GM18507 (cell line): ENCODE measurements around the gene TAPBPL.
"Not testable (repeated sequence)": the region's sequence is repeated elsewhere in the genome, so short reads cannot be mapped to it uniquely, and the experiment has no call there.

Experiments
- DNase-seq: peaks from one replicate; pipeline ENCODE4 v3.0.0; 2011; ENCODE audit warnings: low read depth; ENCODE audit not compliant: insufficient read length; ENCODE audit errors: extremely low spot score
- FAIRE-seq: peaks from 2 replicates; lab custom pipeline; 2011; peaks lifted over from hg19 to GRCh38; lab: Jason Lieb, UNC

TAPBPL gene

GRCh38 chr12:6460751-6461371, 9.0 kb downstream of the TAPBPL start:
- DNase-seq (no peak), FAIRE-seq (no peak)

DNA sequence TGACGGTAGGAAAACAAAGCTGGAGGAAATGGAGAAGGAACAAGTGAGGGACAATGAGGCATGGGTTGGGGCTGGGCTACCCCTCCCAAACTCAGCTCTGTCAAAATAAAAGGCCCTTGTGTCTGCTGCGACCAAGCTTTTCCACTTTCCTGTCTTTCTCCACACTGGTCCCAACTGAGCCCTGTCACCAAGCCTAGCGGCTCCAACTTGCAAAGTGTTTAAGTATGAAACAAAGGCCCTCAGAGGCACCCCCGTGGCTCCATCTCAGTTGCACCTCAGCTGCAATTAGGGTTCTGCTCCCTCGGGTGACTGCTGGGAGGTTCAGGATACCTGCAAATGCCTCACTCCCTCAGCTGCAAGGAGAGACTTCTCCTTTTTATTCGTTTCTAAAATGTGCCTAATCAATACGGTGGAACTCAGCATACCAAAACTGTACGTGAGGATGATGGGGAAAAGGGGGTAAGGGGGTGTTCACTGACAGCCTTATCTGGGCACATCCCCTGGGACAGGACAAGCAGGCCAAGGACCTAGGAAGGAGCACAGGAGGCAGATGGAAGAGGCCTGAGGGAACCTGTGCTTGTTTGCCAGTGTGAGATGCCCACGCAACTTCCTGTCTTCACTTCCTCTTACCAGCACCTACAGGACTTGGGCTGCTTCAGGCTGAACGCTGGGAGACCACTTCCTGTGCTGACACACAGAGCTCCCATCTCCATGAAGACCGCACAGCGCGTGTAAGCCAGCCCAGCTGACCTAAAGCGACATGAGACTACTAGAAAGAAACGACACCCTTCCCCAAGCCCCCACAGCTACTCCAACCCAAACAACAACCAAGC, 9.8 kb downstream of the TAPBPL start:
- DNase-seq: peak; percentile 77
- FAIRE-seq: peak; percentile 100

GRCh38 chr12:6462234-6462995, 10.6 kb downstream of the TAPBPL start:
- FAIRE-seq (no peak), DNase-seq (no peak)

DNA sequence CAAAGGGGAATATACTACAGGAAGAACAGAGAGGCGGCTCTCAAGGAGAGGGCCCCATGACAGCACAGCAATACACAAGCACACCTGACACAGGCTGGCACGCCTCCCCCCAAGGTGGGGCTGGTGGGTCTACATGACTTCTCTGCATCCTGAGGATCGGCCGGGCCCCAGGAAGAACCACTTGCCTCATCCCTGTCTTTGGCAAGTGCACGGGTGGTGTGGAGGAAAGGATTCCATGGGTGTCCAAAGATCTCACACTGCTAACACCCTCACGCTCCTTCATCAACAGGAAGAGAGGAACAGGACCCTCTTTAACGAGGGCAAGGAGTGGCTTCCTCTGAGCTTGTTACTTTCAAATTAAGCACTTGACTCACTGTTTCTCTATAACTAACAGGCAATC, 11.4 kb downstream of the TAPBPL start:
- no peak for DNase-seq
- no peak for FAIRE-seq

GRCh38 chr12:6463858-6464257, 12.0 kb downstream of the TAPBPL start:
- DNase-seq (no peak), FAIRE-seq (no peak)

GRCh38 chr12:6464531-6464930, 12.7 kb downstream of the TAPBPL start:
- DNase-seq (no peak), FAIRE-seq (no peak)

- peak; percentile 50 for FAIRE-seq
- no peak for DNase-seq
Observed at GRCh38 chr12:6465467-6466183, 13.8 kb downstream of the TAPBPL start.

DNA sequence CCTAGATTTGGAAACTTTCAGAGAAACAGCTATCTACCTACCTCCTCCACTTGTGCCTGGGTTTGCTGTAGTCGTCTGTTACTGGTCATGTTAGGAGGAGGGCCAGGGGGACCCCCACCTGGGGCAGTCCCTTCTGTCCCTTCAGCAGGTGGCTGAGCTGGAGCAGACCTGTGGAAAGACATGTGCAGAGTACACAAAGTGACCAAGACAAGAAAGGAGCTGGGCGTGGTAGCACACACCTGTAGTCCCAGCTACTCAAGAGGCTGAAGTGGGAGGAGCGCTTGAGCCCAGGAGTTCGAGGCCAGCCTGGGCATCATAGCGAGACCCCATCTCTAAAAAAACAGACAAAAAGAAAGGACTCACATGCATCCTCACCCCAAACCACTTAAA, 14.3 kb downstream of the TAPBPL start:
- no peak for DNase-seq
- FAIRE-seq: no peak

GRCh38 chr12:6466751-6467150, 14.9 kb downstream of the TAPBPL start:
- not testable (repeated sequence) for DNase-seq, FAIRE-seq

- DNase-seq, FAIRE-seq: not testable (repeated sequence)
Observed at GRCh38 chr12:6467571-6468282, 15.9 kb downstream of the TAPBPL start.

DNA sequence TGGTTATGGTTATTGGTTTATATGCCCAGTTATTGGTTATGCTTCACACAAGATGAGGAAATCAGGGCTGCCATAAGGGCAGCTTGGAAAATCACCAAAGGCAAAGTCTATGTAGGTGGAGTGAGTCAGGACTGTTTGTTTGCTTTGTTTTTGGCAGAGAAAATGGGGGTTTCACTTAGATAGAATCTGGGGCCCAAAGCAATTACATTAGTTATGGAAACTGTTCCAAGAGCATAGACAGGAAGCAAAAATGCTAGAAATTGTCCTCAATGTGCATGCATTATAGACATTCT, 16.4 kb downstream of the TAPBPL start:
- no peak for DNase-seq
- no peak for FAIRE-seq

DNA sequence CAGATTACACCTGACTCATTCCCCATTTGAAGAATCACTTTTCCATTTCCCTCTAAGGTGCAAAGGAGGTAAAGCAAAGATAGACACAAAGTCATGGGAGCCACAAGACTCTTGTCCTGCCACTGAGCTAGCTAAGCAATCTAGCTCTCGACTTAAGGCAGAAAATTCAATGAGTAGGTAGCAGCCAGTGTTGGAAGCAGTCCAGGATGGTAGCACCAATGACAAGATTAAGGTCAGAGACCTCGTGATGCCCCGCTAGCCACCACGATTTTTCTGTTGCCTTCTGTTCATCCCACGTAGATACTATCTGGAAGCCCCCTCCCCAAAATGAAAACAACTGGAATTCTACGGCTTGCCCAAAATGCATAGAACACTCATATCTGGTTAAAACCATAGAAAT, 17.2 kb downstream of the TAPBPL start:
- FAIRE-seq: no peak
- DNase-seq: no peak

GRCh38 chr12:6469609-6470374, 17.9 kb downstream of the TAPBPL start:
- no peak for FAIRE-seq

GRCh38 chr12:6470375-6471163, 18.7 kb downstream of the TAPBPL start, which contains the start of gene VAMP1:
TSS of gene VAMP1 (minus strand) at chr12:6470677. CDS start at chr12:6470531, 146 bp downstream.
- FAIRE-seq: peak; percentile 98
- peak; percentile 90 for DNase-seq

More at GRCh38 chr12:6469609-6470374, 17.9 kb downstream of the TAPBPL start:
- no peak for DNase-seq

DNA sequence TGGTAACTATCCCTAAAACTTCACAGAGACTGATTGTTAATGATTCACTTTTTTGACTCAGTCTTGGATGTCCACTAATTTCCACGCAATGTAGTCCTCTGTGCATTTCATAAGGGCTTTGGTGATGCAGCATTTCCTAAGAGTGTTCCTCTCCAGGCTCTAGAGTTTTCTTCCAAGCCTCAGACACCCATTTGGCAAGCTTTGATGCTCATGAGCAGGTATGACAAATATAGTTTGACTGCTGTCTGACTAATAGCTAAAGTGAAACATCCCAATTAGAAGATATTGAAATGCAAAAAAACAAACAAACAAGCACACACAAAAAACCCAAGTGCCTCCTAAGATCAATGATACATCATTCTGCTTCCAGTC, 20.1 kb downstream of the TAPBPL start:
- no peak for DNase-seq
- no peak for FAIRE-seq

DNA sequence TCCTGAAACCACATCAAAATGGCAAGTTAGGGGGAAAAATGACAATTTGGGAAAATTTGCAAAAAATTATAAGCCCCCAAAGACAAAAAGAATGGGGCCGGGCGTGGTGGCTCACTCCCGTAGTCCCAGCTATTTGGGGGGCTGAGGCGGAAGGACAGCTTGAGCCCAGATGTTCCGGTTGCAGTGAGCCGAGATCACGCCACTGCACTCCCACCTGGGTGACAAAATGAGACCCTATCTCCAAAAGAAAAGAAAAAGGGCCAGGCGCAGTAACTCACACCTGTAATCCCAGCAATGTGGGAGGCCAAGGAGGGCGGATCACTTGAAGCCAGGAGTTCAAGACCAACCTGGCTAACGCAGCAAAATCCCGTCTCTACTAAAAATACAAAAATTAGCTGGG, 20.6 kb downstream of the TAPBPL start:
- FAIRE-seq (no peak), DNase-seq (no peak)

- FAIRE-seq, DNase-seq: not testable (repeated sequence)
Observed at GRCh38 chr12:6475233-6475975, 23.6 kb downstream of the TAPBPL start.
